Stimulated activated CD8-positive, alpha-beta memory T cell treated with anti-CD3 and anti-CD28 coated beads, Interleukin-15, amount 100 ng/mL, for 1 hour (primary cell): ENCODE data around the gene GDF7.

Experiments
- DNase-seq: peaks from one replicate; pipeline ENCODE4 v3.0.0-alpha.2; 2020; ENCODE audit warnings: low read depth

GDF7 gene

GRCh38 chr2:20661421-20662307, 5.3 kb upstream of the GDF7 start:
- DNase-seq: peak; percentile 27

- no peak for DNase-seq
Observed at GRCh38 chr2:20662308-20662937, 4.5 kb upstream of the GDF7 start.

DNA sequence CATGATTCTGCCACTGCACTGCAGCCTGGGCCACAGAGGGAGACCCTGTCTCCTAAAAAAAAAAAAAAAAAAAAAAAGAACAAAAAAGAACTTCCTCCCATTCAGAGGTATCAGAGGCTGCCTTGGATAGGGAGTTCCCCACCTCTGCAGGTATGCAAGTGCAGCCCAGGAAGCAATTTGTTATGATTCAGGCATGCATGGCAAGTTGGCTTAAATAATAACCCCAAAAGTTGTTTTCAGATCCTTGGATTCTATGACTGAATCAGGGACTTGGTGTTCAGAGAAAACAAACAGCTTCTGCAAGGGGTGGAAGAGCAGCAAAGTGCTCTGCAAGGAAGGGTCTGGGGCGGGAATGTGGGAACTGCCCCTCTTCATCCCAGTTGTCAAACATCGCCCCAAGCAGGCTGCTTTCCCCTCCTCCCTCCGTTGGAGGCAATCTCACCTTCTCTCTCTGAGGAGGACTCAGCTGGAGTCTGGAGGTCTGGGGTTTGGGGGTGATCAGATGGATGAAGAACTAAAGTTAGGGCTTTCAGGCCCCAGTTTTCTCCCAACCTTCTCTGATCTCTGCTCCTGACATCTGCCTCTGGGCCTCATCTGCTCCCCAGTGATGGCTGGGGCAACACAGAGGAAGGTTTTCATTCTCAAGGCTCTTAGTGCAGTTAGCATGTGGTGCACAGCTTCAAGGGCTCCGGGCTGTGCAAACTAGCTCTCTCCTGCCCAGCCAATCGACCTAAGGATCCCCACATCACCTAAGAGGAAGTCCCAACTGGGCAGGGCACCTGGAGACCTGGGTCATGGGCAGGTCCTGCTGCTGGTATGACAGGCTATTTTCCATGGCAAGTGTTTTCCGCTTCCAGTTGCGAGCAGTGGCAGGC, 3.5 kb upstream of the GDF7 start:
- DNase-seq: no peak

DNA sequence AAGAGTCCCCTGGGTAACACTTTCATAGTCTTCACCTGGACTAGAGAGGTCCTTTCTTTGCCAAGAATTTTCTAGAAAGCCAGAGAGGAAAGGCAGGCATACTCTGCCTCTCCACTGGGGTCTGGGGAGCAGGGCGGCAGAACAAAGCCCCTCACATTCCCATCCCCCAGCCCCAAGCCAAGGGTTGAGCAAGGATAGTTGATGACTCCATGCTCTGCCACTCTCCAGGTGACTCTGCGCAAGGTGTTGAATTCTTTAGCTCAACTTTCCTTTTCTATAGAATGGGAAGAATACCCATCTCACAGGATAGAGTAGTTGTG, 2.9 kb upstream of the GDF7 start:
- no peak for DNase-seq

- DNase-seq: no peak
Observed at GRCh38 chr2:20664431-20665242, 2.3 kb upstream of the GDF7 start.

DNA sequence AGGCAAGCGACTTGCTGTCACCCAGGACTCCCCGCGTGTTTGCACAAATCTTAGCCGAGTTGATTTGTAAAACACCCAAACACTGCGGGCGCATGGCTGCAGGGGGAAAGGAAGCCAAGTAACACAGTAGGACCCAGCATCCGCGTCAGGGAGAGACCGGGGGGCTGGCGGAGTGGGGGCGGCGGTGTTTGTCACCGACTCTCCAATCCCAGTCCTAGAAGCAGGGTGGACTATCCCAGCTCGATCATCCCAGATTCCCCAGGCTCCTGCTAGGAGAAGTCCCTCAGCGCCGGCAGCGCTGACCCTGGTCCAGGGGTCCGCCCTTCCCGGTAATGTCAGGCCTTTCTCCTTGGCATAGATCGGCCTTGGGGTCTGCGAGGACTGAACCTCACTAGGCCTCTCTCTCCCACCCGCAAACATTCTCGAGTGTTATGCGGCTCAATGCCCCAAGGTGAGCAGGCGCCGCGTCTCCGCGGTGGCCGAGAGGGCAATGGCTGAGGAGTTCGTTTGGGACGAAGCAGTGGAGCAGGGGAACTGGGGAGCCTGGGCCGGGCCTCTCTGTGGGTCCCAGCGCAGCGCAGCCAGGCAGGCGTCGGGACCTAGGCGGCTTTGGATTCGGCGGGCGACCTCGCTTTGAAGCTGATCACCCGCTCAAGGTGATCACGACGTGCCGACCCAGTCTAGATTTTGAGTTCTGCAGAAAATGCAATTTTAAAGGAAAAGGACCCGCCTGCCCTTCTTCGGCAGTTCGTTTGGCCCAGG, 1.5 kb upstream of the GDF7 start:
- no peak for DNase-seq

- DNase-seq: no peak
Observed at GRCh38 chr2:20666005-20666303, 990 bp upstream of the GDF7 start.

DNA sequence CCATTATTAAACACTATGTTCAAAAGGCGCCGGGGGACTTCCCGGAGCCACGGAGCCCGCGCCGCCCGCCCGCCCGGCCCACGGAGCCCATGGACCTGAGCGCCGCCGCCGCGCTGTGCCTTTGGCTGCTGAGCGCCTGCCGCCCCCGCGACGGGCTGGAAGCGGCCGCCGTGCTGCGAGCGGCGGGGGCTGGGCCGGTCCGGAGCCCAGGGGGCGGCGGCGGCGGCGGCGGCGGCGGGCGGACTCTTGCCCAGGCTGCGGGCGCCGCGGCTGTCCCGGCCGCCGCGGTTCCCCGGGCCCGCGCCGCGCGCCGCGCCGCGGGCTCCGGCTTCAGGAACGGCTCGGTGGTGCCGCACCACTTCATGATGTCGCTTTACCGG, 197 bp downstream of the GDF7 start:
- DNase-seq: no peak

GRCh38 chr2:20667531-20668401, 822 bp downstream of the GDF7 start:
- no peak for DNase-seq

DNA sequence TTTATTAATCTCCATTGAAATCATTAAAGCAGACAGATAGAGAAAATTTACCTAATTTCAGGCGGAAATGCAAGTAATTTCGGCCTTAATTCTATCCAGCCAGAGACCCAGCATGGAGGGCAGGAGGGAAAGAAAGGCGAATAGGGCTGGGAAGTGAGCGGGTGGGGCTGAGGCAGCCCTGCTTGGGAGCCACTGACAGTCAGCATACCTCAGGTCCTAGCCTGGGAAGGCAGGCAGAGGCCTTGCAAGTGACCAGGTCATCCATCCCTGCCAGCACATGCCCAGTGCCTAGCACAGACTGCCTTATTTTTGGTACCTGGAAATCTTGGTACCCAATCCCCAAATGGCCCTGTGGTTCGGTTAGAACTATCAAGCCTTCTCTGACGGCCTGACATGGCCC, 1.5 kb downstream of the GDF7 start:
- no peak for DNase-seq

DNA sequence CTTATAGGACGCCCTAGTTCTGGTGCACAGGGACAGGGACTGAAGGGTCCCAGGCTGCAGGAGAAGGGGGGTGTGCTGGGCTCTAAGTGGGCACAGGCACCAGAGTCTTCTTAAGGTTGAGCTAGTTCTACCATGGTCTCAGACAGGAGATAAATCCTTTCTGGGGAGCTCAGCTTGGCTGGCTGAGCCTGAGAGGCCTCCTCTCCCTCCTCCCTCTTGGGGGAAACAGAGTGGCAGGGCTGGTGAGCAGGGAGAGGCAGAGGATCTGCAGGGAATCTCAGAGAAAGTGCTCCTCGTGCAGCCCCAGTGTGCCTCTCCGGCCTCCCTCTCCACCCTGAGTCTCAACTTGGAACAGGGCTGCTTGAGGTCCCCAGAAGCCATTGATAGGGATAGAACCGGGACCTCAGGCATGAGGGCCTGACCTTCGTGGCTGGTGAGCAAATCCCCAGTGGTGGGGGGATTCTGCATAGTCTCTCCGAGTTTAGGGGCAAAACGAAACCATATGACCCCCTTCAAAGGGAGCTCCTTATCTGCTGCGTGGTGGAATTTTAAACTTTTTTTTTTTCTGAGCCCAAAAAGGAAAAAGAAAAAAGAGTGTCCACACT, 2.0 kb downstream of the GDF7 start:
- DNase-seq: no peak

- no peak for DNase-seq
Observed at GRCh38 chr2:20669562-20670314, 2.8 kb downstream of the GDF7 start.

DNA sequence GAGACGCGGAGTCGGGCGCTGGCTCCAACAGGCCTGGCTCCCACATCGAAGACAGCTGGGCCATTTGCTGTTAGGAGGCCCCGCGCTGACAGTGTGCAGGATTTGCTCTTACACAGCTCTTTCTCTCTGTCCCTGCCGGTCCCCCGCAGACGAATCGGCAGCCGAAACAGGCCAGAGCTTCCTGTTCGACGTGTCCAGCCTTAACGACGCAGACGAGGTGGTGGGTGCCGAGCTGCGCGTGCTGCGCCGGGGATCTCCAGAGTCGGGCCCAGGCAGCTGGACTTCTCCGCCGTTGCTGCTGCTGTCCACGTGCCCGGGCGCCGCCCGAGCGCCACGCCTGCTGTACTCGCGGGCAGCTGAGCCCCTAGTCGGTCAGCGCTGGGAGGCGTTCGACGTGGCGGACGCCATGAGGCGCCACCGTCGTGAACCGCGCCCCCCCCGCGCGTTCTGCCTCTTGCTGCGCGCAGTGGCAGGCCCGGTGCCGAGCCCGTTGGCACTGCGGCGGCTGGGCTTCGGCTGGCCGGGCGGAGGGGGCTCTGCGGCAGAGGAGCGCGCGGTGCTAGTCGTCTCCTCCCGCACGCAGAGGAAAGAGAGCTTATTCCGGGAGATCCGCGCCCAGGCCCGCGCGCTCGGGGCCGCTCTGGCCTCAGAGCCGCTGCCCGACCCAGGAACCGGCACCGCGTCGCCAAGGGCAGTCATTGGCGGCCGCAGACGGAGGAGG, 3.5 kb downstream of the GDF7 start:
- DNase-seq: no peak

- no peak for DNase-seq
Observed at GRCh38 chr2:20671036-20671735, 4.2 kb downstream of the GDF7 start.

DNA sequence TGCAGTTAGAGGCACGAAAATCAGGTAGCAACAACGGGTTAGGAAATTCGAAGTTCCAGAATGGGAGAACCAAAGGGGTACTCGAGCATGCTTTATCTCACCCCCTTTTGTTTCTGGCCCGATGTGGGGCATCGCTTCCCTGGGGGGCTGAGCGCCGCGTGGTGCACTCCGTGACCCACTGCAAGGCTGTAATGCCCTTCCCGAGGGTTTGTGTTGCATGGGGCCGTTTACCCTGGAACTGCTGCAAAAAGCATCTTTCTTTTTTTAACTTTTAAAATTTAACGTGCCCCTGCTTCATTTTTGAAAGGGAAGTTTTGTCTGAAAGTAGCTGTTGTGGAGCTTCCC, 4.8 kb downstream of the GDF7 start:
- no peak for DNase-seq

- DNase-seq: no peak
Observed at GRCh38 chr2:20672201-20672951, 5.4 kb downstream of the GDF7 start.

GRCh38 chr2:20673686-20674308, 6.9 kb downstream of the GDF7 start:
- no peak for DNase-seq
